ENCODE data around the gene HDAC3.

Gene HDAC3

DNA sequence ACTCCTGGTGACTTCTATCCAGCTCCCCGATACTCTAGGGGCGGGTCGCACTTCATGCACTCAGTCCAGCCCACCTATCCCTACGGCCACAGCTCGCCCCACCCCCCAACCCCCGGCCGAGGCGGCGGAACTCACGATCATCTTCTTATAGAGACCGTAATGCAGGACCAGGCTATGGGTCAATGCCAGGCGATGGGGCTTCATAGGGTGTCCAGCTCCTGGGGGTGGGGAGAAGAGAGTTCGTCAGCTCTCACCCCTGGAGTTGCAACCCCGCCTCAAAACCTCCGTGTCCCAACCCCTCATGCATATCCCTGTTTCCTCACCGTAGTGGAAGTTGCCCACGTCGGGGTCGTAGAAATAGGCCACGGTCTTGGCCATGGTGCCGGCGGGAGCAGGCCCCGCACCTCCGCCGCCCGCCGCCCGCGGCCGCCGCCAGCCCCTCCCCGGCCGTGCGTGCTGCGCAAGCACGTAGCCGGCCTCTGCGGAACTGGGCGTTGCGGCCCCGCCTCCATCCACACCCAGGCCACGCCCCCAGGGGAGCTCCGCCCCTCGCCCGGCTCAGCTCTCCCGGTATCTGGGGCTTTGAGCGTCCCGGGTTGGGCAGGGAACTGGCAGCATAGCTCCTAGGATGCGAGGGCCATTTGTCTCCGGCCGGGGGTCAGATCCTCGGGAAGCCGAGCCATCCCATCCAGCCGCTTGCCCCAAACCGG, at the start of gene HDAC3, which contains the start of gene RELL2:
HDAC3 (minus strand) TSS at position 437 of the 710 bp plus-strand sequence; CDS start at position 378, 59 bp downstream.
RELL2 (plus strand) TSS at position 585 of the 710 bp plus-strand sequence. CDS start 1,229 bp downstream, outside the sequence.
- peak; percentile 94 for DNase-seq (ENCODE audit: low spot score)

DNA sequence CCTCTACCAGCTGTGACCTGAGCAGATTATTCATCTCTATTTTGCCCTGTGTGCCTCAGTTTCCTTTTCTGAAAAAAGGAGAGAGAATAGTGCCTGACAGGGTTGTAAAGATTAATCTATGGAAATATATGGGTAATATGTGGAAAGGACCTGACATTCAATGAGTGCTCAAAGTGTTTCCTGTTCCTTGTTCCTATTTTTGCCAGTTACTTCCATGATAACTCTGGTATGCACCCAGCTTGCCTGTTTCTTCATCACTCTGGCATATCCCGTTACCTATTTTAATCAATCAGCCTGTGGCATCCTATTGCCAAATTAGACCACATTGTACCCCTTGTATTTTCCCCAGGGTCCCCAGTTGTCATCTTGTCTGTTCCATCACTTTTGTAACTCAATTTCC, 48.9 kb upstream of the HDAC3 start:
- no peak for DNase-seq (ENCODE audit: low spot score)

DNA sequence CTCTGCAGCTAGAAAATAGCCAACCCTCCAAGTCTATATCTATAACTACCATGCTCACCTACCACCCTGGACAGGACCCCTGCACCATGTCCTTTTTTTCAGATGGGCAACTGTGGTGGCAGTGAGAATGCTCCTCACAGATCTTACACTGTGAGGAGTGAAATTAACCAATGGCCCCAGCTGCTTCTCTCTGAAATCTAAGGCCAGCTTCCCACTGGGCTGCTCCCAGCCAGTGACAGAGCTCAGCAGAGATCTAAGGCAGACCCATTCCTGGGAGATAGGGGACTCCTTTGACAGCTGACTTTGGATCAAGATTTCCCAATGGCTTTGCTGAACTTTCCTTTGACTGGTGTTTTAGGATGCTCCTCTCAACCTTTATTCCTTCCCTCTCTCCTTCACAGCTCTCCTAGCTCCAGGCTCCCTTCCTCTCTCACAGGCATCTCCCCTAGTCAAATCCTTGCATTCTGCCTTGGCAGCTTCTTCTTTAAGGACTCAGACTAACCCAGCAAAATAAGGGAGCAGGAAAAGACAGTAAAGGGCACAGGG, 47.0 kb upstream of the HDAC3 start:
- DNase-seq (ENCODE audit: low spot score), result no peak

DNA sequence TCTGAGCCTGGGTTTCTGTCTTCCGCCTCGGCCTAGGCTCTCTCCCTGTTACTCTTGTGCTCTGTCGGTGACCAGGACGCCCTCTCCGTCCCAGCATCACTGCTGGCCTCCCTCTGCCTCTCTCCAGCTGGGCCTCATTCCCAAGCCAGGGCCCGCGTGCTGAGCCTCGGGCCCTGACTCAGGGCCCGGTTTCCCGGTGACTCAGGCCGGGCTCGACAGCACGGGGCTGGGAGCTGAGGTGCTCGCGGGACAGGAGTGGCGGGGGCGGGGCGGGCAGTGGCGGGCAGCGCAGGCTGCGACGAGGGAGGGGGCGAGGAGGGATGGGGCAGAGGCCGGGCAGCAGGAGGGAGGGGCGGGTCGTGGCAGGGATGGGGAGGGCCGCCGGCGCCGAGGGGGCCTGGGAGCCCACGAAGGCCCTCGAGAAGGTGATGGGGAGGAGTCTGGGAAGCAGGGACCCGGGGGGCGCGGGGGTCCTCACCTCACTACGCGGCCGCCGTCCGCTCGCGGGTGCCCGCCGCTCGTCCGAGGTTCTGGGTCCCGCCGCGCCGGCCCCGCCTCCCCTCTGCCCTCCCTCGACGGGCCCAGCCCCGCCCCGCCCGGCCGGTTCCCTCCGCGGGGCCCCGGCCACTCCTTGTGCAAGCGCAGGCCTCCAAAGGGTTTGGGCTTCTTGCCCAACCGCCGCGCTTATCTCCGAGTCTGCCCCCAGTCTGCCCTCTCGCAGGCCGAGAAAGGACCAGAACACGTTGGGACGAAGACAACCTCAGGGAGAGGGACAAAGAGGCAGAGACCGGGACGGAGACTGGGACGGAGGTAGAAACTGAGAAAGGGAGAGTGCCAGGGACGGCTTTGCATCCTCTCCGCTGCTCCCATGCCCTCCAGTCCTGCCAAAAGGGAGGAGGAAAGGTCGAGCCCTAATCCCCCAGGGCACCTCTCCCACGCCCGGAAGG, 45.3 kb upstream of the HDAC3 start, which contains the start of gene ARAP3:
ARAP3 (minus strand) TSS at position 536 of the 947 bp plus-strand sequence. CDS start 1,744 bp downstream, outside the sequence.
- peak; percentile 39 for DNase-seq (ENCODE audit: low spot score)

DNA sequence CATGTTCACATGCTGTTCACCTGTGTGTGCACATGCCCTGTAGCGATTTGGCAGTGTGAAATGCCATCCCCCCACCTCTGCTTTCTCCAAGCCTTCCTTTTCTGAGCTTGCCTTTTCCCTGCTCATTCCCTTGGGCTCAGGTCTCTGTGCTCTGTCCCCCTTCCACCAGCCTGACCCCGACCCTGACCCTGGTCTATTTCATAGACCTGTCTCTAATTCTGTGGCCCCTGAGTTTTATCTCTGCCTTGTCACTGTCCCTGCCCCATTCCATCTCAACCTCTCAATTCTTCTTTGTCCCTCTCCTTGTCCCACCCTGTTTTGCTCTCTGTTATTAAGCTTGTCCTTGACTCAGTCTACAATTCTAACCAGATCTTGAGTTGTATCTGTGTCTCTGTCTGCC, 44.6 kb upstream of the HDAC3 start:
- DNase-seq (ENCODE audit: low spot score), result no peak

DNA sequence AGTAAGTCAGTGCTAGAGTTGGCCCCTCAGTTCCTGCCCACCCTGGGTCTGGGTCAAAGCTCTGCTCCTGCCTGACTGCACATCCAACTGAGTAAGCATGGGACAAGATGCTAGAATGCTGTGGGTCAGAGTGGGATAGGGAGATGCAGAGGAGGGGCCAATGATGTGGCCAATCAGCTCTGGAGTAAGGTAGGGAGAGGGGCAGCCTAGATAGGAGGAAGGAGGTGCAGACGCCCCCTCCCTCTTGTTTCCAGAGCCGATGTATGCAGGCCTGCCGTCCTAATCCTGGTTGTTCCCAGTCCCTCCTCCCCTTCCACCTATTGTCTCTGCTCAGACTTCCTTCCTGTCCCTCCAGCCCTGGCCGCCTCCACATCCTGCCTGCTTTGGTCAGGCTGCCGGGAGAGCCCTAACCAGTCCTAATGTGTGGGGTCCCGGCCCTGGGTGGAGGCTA, 44.1 kb upstream of the HDAC3 start:
- no peak for DNase-seq (ENCODE audit: low spot score)

DNA sequence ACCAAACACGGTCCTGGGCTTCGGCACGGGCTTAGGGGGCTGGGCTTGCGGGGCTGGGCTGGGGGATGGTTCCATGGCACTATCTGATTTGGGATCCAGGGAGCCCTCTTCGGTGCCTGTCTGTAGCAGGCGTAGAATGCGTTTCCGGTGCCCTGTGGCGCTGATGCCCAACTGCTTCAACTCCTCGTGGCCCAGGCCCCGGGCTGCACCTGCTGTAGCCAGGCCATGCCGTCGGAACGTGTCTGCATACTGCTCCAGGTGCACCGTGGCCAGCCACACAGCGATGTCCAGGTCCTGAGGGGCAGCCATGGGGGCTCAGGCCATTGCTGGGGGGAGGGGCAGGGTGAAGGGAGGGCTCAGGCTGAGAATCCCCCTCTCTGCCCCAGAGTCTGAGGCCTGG, 43.5 kb upstream of the HDAC3 start:
- no peak for DNase-seq (ENCODE audit: low spot score)

DNA sequence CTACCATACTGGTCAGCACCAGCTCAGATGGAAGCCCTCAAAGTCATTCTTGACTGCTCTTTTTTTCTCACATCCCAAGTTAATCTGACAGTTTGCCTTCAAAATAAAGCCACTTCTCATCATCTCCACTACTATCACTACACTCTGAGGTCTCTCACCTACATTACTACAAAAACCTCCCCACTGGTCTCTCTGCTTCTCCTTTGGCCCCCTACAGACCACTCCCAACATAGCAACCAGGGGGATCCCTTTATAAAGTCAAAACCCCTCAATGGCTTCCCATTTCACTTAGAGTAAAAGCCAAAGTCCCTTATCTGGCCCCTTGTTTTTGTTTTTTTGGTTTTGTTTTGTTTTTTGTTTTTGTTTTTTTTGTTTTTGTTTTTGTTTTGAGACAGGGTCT, 40.8 kb upstream of the HDAC3 start:
- no peak for DNase-seq (ENCODE audit: low spot score)

DNA sequence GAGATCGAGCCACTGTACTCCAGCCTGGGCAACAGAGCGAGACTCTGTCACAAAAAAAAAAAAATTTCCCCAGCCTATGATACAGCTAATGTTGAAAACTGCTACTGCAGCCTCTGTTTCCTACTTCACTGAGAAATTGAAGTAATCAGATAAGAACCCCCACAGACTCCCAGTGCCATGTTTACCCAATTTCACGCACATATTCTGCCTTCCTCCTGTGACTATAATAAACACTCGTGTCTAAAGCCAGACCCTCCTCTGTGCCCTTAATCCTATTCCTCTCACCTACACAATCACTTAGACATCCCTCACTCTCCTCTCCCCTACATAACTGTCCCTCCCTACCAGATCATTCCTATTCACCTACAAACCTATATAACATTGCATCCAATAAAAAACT, 39.0 kb upstream of the HDAC3 start:
- no peak for DNase-seq (ENCODE audit: low spot score)

DNA sequence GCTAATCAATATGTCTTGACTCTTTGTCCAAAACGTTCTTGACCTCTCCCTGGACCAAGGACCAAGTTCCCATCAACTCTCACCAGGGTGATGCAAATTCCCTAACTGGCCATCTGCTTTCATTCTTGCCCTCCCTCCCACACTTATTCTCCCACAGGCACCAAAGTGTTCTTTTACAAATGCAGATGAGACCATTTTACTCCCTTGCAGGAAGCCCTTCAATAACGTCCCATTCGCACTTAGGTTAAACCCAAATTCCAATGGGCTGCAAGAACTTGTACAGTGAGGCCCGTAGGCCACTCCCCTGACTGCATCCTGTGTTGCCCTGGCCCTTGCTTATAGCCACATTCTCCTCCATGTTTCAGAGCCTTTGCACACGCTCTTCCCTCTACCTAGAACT, 38.1 kb upstream of the HDAC3 start:
- DNase-seq (ENCODE audit: low spot score), result no peak

DNA sequence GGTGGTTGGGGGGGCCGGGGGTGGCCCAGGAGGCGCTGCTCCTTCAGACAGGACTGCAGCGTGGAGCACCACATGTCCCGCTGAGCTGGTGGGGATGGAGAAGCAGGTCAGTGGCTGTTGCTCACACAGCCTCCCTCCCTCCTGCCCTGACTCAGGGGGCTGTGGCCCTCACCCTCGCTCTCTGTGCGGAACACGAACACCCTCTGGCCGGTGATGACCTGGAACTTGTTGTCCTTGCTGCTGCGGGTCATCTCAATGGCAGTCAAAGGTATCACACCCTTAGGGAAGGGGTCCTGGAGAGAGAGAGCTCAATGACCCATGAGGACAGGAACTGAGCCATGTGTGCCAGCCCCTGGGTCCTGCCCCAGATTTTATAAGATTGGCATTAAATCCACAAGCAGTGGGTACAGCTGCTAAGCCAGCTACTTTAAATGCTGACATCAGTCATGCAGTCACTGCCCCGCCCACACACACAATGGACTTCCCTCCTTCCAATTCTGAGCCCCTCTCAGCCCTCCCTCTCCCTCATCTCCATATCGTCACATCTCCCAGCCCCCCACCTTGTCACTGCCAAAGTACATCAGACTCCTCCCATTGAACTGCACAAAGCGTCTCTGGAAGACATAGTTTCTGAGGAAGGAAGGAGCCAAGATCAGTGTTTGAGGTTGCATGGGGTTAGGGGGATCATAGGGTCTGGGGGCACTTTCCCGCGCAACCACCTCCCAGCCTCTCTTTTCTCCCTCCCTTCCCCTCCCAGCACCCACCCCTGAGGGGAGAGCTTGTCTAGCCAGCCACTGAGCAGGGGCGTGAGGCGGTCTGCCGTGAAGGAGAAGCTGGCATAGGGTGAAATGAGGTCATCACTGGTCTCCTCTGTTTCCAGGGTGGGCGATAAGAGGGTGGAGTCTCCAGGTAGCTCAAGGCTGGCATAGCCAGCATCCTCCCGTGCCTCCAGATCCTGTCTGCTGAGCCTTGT, 36.5 kb upstream of the HDAC3 start:
- DNase-seq (ENCODE audit: low spot score), result no peak

DNA sequence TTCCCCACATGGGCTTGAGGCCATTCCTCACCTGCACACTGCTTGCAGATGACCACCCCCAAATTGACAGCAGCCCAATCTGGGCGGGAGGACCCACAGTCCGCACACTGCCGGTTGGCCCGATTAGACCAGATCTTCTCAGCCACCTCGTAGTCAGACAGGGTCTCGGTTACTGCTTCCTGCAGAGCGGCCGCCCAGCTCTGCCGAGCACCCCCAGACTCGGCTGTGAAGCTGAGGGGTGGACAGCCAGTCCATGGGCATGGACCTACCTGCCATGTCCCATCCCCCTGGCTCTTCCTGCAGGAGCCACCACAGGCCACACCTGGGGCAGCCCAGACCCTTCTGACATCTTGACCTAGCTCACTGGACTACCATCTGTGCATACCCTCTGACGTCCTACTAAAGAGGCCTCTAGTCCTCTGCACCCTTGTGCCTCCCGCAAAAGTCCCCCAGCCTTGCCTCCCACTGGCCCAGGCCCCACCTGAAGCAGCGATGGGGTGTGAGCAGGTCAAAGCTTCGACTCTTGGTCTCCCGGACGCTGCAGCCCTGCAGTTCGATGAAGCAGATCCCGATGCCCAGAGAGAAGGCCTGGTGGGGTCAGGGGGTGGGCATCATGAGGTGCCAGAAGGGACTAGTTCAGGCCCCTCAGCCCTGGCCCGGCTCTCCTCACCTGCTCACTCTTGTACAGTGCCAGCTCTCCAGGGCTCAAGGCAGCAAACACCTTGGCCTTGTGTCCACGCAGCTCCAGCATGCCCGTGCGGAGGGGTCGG, 35.6 kb upstream of the HDAC3 start:
- no peak for DNase-seq (ENCODE audit: low spot score)

DNA sequence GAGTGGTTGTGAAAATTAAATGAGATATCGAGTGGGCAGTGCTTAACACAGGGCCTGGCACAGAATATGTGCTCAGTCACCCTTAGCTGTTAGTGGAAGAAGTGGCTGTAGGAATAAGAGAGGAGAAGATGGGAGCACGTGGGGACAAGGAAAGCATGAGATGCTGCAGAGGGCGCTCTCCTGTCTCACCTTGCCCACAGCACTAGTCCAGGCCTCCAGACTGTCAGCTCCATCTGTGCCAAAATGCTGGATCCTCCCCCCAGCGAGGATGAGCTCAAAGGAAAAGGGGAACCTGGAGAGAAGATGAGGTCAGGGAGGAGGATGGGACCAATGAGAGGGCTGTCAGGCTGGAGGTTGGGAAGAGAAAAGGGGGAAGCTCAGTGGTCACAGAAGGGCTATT, 32.9 kb upstream of the HDAC3 start:
- no peak for DNase-seq (ENCODE audit: low spot score)

DNA sequence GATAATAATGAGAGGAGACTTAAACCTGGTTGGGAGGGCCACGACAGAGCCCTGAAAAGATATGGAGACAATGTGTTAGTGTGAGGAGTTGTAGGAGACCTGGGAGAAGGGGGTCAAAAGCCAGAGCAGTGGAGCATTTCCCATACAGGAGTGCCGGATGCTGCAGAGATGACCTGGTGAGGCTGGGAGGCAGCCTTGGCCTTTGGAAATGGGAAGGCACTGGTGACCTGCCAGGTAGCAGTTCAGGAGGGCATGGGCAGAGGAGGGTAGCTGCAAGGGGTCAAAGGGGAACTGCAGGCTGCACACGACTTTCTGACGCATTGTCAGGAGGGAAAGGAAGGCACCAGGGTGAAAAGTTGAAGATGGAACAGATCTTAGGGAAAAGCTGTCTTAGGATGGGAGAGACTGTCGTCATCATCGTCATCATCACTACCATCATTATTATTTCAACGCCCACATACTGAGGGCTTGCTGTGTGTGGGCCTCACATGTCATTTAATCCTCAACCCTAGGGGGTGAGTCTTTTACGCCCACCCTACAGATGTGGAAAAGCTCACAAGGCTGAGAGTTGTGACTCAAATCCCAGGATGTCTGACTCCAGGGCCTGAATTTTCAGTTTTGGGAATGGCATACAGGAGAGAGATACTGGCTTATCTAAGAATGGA, 32.1 kb upstream of the HDAC3 start:
- DNase-seq (ENCODE audit: low spot score), result no peak

DNA sequence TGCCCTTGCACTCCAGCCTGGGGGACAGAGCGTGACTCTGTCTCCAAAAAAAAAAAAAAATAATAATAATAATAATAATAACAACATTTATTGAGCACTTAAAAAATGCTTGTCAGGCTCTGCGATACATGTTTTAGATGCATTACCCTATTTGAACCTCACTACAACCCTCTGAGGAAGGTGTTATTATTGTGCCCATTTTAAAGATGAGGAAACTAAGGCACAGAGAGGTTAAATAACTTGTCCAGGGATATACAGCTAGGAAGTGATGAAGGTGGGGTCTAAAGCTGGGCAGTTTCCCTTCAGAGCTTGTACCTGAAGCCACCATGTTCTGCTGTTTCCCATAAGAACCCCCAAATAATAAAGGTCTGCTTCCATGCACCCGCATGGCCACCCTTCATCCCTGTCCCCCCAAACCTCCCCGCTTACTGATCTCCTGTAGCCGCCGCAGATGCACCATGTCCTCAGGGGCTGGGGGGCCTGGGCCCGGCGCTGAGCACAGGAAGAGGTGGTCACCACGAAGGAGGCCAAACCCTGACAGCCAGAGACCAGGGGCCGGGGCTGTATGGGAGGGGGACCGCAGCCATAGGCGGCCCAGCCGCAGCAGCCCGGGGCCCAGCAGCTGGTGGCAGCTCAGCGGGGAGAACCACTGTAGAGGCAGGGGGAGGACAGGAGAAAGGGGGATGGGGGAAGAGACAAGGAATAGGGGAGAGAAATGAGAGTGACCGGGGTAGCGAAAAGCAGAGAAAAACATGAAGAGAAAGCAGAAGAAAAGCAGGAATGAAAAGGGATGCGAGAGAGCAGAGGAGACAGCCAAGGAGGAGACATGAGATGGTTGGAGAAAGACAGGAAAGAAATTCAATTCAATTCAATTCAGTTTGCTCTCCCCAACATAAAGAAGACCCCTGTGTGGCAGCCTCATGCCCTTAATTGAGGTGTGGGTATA, 29.6 kb upstream of the HDAC3 start:
- DNase-seq (ENCODE audit: low spot score), result no peak

DNA sequence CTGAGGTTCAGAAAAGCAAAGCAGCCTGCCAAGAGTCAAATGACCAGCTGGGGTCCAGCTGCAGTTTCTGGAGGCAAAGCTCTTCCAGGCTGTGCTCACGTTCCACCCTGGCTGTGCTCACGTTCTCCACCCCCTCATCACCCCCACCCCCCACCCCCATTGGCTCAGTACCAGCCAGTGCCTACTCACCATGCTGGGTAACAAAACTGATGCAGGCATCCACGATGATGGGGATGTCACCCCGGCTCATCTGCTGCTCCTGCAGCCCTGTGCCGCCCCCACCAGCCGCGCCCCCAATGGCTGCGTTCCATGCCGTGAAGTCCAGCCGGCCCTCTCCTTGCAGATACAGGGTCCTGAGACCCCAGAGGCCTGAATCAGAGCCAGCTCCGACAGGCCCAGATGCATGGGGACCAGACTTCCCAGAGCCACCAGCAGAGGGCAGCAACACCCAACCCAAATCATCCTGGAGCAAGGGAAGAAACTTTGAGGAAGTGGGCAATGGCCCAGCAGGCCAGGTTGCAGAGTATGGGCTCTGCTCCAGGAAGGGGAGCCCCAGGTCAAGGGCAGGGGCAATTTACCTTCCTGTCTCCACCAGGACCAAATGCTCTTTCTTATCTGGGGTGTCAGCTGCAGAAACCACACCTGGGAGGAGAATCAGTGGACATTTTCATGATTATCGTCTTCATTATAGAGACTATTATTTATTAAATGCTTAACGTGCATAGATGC, 28.2 kb upstream of the HDAC3 start:
- peak; percentile 70 for DNase-seq (ENCODE audit: low spot score)

DNA sequence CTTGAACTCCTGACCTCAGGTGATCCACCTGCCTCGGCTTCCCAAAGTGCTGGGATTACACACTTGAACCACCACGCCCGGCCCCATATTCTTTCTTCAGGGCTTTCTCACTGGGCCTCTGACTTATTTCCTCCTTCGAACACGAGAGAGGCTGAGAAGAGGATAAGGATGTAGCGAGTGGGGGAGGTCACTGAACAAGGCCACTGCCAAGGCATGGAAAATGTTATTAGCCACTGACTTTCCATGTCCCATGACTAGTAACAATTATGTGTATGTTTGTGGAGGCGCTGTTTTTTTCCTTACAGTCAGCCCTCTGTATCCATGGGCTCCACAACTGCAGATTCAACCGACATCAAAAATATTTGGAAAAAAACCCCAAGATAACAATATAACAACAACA, 26.9 kb upstream of the HDAC3 start:
- no peak for DNase-seq (ENCODE audit: low spot score)

DNA sequence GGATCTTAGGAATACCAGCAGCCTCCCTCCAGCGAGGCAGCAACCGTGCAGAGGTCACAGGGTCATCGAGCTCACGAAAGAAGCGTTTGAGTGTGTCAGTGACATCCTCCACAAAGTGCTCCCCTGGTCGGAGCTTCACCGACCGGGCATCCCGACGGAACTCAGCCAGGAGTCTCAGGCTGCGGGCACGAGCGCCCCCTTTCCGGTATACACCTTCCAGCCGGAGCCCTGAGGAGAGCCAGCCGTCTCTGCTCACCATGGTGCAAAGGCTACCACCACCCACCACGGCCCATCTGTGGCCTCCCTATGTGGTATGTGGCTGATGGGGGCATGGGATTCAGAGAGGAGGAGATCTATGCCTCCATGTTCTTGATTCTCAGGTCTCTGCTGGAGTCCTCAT, 25.4 kb upstream of the HDAC3 start:
- DNase-seq (ENCODE audit: low spot score), result no peak

Measured in hematopoietic multipotent progenitor cell treated with erythropoietin and hydrocortisone succinate and interleukin-3 and kit ligand, for 17 days (in vitro differentiated cells).